Dermis blood vessel endothelial cell (primary cell): ENCODE results near the gene SLC47A2. TPM values are rescaled to one million over a fixed set of nuclear protein-coding genes. Genes with fewer than 3 reads are reported as not detected.

Experiments used
- DNase-seq: peaks from one replicate; pipeline ENCODE4 v3.0.0; 2010
- total RNA-seq: library from RNA; depleted of rRNA; stranded (reverse); fragments of >200 nt; gene quantifications from 2 replicates; pipeline ENCODE4 v1.2.3, GENCODE V29; 2014

Gene SLC47A2
- total RNA-seq, 1 donor from 2014 or later, result not detected

- no peak for DNase-seq
These were observed 30.9 kb upstream of the SLC47A2 start for GRCh38 chr17:19747159-19747719.

GRCh38 chr17:19746517-19746916 is 30.1 kb upstream of the SLC47A2 start:
- DNase-seq, result no peak

- DNase-seq, result peak; percentile 91
These were observed 28.8 kb upstream of the SLC47A2 start for GRCh38 chr17:19744922-19745757.

GRCh38 chr17:19744492-19744891 is 28.1 kb upstream of the SLC47A2 start:
- DNase-seq, result peak; percentile 18

- no peak for DNase-seq
These were observed 27.0 kb upstream of the SLC47A2 start for GRCh38 chr17:19743101-19744100.

- no peak for DNase-seq
These were observed 26.1 kb upstream of the SLC47A2 start for GRCh38 chr17:19742495-19742894.

GRCh38 chr17:19741832-19742457 is 25.6 kb upstream of the SLC47A2 start:
- no peak for DNase-seq

GRCh38 chr17:19740933-19741332 is 24.5 kb upstream of the SLC47A2 start:
- no peak for DNase-seq

GRCh38 chr17:19739241-19740201 is 23.1 kb upstream of the SLC47A2 start:
- DNase-seq, result no peak

- DNase-seq, result no peak
These were observed 22.4 kb upstream of the SLC47A2 start for GRCh38 chr17:19738757-19739156.

GRCh38 chr17:19738073-19738449 is 21.7 kb upstream of the SLC47A2 start:
- no peak for DNase-seq

GRCh38 chr17:19737305-19738072 is 21.1 kb upstream of the SLC47A2 start:
- no peak for DNase-seq

- no peak for DNase-seq
These were observed 19.7 kb upstream of the SLC47A2 start for GRCh38 chr17:19736071-19736470.

GRCh38 chr17:19733953-19734526 is 17.7 kb upstream of the SLC47A2 start:
- no peak for DNase-seq

- DNase-seq, result no peak
These were observed 15.2 kb upstream of the SLC47A2 start for GRCh38 chr17:19731626-19732025.

- DNase-seq, result no peak
These were observed 14.5 kb upstream of the SLC47A2 start for GRCh38 chr17:19730843-19731242.

- DNase-seq, result no peak
These were observed 13.5 kb upstream of the SLC47A2 start for GRCh38 chr17:19729900-19730299.

GRCh38 chr17:19728084-19728495 is 11.7 kb upstream of the SLC47A2 start:
- DNase-seq, result peak; percentile 86

- peak; percentile 79 for DNase-seq
These were observed 11.2 kb upstream of the SLC47A2 start for GRCh38 chr17:19727501-19728078.
